Measurements from ENCODE around the gene CCDC112.

Gene CCDC112

GRCh38 chr5:115304496-115304895 is 8.0 kb upstream of the CCDC112 start:
- DNase-seq (ENCODE audit: low read depth): no peak
- no peak for TF ChIP-seq CTCF (conservative IDR thresholded peaks at IDR 0.05; ENCODE audit: low read length)
- H3K4me3 ChIP-seq (ENCODE audit: low read length): no peak overlapping the region

- no peak for DNase-seq (ENCODE audit: low read depth)
- no peak overlapping the region for H3K4me3 ChIP-seq (ENCODE audit: low read length)
- TF ChIP-seq CTCF (conservative IDR thresholded peaks at IDR 0.05; ENCODE audit: low read length): no peak
Observed at GRCh38 chr5:115298811-115299210, 2.4 kb upstream of the CCDC112 start.

GRCh38 chr5:115297031-115297430 is 577 bp upstream of the CCDC112 start:
- H3K4me3 ChIP-seq (ENCODE audit: low read length): peak overlapping the region; percentile 41
- DNase-seq (ENCODE audit: low read depth): peak; percentile 44
- TF ChIP-seq CTCF (conservative IDR thresholded peaks at IDR 0.05; ENCODE audit: low read length): no peak

- H3K4me3 ChIP-seq (ENCODE audit: low read length): peak overlapping the region; percentile 71
- no peak for TF ChIP-seq CTCF (conservative IDR thresholded peaks at IDR 0.05; ENCODE audit: low read length)
- DNase-seq (ENCODE audit: low read depth): no peak
Observed at GRCh38 chr5:115295777-115296123, 704 bp downstream of the CCDC112 start.

GRCh38 chr5:115291397-115291796 is 5.1 kb downstream of the CCDC112 start:
- no peak for DNase-seq (ENCODE audit: low read depth)
- TF ChIP-seq CTCF (conservative IDR thresholded peaks at IDR 0.05; ENCODE audit: low read length): no peak
- H3K4me3 ChIP-seq (ENCODE audit: low read length): no peak overlapping the region

- no peak overlapping the region for H3K4me3 ChIP-seq (ENCODE audit: low read length)
- DNase-seq (ENCODE audit: low read depth): no peak
- no peak for TF ChIP-seq CTCF (conservative IDR thresholded peaks at IDR 0.05; ENCODE audit: low read length)
Observed at GRCh38 chr5:115289104-115289503, 7.3 kb downstream of the CCDC112 start.

- no peak for DNase-seq (ENCODE audit: low read depth)
- no peak for TF ChIP-seq CTCF (conservative IDR thresholded peaks at IDR 0.05; ENCODE audit: low read length)
- no peak overlapping the region for H3K4me3 ChIP-seq (ENCODE audit: low read length)
Observed at GRCh38 chr5:115284021-115284420, 12.4 kb downstream of the CCDC112 start.
